Stimulated activated effector memory CD8-positive, alpha-beta T cell treated with anti-CD3 and anti-CD28 coated beads, Interleukin-12 subunit alpha, Interleukin-12 subunit beta, amount 100 ng/mL, for 72 hours (primary cell): ENCODE results near the gene PRDM16.

Experiments used
- ATAC-seq: fragments of 150-1000 bp; cut with Tn5 transposase; 2 replicates; pipeline ENCODE4 v1.10.0; 2021
- DNase-seq, 2 donors: peaks; one replicate each; pipeline ENCODE4 v3.0.0; 2021 to 2022; ENCODE audit warnings: low spot score in 2 of 2
- H3K27ac Mint-ChIP-seq: one replicate; pipeline ENCODE4 v1.8.0; 2022; ENCODE audit warnings: mild to moderate bottlenecking, mixed read lengths
- H3K36me3 Mint-ChIP-seq: one replicate; pipeline ENCODE4 v1.8.0; 2022; ENCODE audit warnings: mild to moderate bottlenecking, mixed read lengths
- H3K4me1 Mint-ChIP-seq: one replicate; pipeline ENCODE4 v1.8.0; 2022; ENCODE audit warnings: mixed read lengths
- H3K4me3 Mint-ChIP-seq: one replicate; pipeline ENCODE4 v1.8.0; 2022; ENCODE audit warnings: mild to moderate bottlenecking, mixed read lengths
- H3K9me3 Mint-ChIP-seq: one replicate; pipeline ENCODE4 v1.8.0; 2022; ENCODE audit warnings: mixed read lengths

PRDM16 gene

GRCh38 chr1:3391711-3392110 lies 322.7 kb downstream of the PRDM16 start:
- ATAC-seq = no peak
- DNase-seq = no peak
- Mint-ChIP-seq H3K9me3 (no peaks in the 10 kb centered on the region), H3K27ac (no peak overlapping the region), H3K4me3 (no peak overlapping the region), H3K36me3 (no peaks in the 10 kb centered on the region), H3K4me1 (no peaks in the 10 kb centered on the region)

DNA sequence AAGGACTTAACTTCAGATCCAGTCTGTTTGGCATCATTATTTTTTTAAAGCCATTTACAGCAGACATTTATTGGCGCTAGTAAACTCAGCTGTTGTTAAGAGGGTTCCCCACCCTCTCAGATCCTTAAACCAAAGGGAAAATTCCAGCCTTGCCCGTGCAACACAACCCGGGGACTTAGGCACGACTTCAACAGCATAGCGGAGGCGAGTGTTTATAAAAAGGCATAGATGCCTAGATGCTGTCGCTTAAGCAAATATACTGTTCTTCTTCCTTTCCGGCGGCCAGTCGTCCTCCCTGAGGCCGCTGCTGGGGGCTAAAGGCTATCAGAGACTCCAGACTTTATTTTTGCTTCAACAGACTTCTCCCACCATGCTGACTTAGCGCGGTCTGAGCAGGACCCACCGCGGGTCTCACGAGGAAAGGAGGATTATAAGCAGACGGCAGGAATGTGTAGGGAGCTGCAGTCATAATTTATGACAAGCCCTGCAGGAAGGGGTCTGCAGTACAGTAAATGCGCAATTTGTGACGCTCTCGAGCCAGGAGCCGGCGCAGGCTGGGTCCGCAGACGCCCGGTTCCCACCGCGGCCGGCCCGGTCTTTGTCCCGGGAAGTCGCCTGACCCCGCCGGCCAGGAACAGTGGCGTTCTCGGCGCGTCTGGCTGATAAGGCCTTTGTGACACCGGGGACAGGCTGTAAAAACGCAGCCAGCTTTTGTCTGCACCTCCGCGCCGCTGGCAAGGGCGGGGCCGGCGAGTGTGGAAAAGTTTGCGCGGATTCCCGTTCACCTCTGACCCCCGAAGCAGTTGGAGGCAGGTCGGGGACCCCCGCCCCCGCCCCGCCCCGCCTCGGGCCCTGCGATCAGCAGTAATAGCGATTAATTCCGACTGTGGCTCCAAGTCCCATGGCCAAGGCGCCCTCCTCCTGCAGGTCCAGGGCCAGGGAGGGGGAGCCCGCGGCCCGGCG lies 324.3 kb downstream of the PRDM16 start:
- Mint-ChIP-seq H3K36me3 (no peaks in the 10 kb centered on the region), H3K9me3 (no peaks in the 10 kb centered on the region), H3K4me3 (no peak overlapping the region), H3K4me1 (no peaks in the 10 kb centered on the region), H3K27ac (no peak overlapping the region)
- DNase-seq (no peak), ATAC-seq (no peak)

DNA sequence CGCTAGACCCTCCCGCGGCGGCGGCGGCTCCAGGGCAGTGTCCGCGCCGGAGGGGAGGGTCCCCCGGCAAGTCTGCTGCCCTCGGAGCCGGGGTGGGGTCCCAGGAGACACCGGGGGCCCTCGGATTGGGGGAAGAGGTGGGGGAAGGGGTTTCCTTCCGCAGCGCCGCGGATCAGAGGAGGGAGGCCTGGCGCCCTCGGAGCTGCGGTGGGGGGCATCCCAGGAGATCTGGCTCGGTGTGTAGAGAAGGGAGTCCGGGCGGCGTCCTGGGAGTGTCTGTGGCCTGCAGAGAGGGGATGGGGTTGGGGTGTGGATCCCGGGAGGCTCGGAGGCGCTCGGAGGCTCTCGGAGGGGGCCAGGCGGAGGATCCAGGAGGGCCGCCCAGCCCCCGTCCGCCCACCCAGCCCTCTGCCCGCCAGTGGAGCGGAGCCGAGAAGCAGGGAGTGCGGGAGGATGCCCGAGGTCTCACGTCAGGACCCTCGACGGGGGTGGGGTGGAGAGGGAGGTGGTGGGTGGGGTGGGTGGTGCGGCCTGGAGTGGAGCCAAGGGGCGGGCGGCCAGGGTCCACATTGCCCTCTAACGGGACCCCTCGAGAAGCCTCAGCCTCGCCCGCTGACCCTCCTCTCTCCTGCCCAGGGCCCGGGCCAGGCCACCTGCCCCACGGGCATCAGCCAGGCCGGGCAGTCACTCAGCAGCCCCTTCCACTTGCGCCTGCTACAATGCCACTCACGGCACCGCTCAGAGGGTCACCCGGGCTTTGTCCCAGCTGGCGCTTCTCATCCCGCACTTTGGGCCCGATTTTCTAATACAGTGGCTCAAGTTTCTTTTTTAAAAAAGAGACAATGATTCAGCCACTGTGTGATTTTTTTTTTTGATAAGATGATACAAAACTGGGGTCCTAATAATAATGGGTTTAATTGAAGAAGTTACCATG lies 325.3 kb downstream of the PRDM16 start:
- Mint-ChIP-seq H3K4me1 (no peaks in the 10 kb centered on the region), H3K36me3 (no peaks in the 10 kb centered on the region), H3K4me3 (no peak overlapping the region), H3K9me3 (no peaks in the 10 kb centered on the region), H3K27ac (no peak overlapping the region)
- no peak for ATAC-seq
- no peak for DNase-seq

GRCh38 chr1:3396411-3396810 lies 327.4 kb downstream of the PRDM16 start:
- Mint-ChIP-seq H3K4me1 (no peaks in the 10 kb centered on the region), H3K27ac (no peak overlapping the region), H3K4me3 (no peak overlapping the region), H3K9me3 (no peaks in the 10 kb centered on the region), H3K36me3 (no peaks in the 10 kb centered on the region)
- ATAC-seq (no peak), DNase-seq (no peak)

DNA sequence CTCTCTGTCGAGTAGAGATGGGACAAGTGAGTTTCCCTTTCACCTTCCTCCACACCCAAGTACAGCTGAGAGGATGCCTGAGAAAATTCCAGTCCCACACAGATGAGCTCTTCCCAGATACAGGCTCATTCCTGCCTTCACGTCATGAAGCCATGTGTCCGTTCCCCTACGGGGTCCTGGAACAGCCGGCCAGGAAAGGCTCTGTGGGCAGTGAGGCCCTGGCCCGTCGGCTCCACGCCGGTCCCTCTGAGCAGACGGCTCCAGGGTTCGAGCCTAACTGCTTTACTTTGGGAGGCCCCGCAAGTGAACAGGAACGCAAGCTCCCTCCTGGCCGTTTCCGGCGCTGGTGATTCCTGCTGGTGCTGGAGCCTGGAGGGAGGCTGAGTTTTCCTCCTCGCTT lies 328.3 kb downstream of the PRDM16 start:
- Mint-ChIP-seq H3K9me3 (no peaks in the 10 kb centered on the region), H3K36me3 (no peaks in the 10 kb centered on the region), H3K4me1 (no peaks in the 10 kb centered on the region), H3K4me3 (no peak overlapping the region), H3K27ac (no peak overlapping the region)
- no peak for DNase-seq
- no peak for ATAC-seq

GRCh38 chr1:3398396-3399140 lies 329.6 kb downstream of the PRDM16 start:
- ATAC-seq (no peak), DNase-seq (no peak)
- Mint-ChIP-seq H3K9me3 (no peaks in the 10 kb centered on the region), H3K4me1 (no peaks in the 10 kb centered on the region), H3K36me3 (no peaks in the 10 kb centered on the region), H3K27ac (no peak overlapping the region), H3K4me3 (no peak overlapping the region)

DNA sequence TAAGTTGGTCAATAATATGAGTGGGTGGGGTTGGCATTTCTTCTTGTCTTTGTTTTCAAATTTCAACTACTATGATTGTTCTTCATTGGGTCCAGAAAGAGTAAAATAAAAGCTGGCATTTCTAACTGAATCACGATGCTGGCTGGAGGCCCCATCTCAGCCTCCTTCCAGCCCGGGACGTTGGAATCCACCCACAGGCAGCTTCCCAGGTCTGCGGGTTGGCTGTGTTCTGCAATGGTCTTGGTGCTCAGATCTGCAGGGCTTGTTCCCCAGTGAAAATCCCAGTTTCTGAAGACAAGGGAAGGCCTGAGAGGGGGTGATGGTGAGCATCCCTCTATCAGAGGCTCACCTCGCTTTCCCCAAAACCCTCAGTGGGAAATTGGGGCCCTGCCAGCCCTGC lies 330.7 kb downstream of the PRDM16 start:
- Mint-ChIP-seq H3K27ac (no peak overlapping the region), H3K4me3 (no peak overlapping the region), H3K36me3 (no peaks in the 10 kb centered on the region), H3K9me3 (no peaks in the 10 kb centered on the region), H3K4me1 (no peaks in the 10 kb centered on the region)
- ATAC-seq (no peak), DNase-seq (no peak)

DNA sequence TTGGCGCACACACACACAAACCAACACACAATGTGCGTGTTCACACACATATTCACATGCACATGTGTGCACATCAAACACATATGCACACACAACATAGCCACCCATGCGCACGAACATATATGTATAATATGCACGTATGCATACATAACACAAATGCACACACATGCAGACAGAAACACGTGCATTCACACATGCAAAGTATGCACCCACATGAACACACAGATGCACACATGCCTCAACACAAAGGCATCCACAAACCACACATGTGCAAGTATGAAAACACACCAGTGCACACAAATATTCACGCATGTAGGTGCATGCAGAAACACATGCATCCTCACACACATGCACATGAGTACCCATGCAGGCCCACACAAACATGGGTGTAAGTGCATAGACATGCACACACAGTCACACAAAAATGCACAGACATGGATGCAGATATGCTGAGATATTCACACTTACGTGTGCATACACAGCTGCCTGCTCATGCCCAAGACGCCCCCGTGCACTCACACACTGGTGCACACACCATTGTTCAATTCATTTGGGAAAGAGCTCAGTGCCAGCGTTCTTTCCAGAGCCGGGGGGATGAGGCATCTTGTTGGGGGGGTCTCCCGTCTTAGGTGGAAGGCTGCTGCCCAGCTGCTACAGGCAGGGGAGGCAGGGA lies 332.7 kb downstream of the PRDM16 start:
- no peak for ATAC-seq
- Mint-ChIP-seq H3K27ac (no peak overlapping the region), H3K9me3 (no peaks in the 10 kb centered on the region), H3K36me3 (no peaks in the 10 kb centered on the region), H3K4me3 (no peak overlapping the region), H3K4me1 (no peaks in the 10 kb centered on the region)
- no peak for DNase-seq

GRCh38 chr1:3402258-3403010 lies 333.4 kb downstream of the PRDM16 start:
- DNase-seq (no peak), ATAC-seq (no peak)
- Mint-ChIP-seq H3K4me1 (no peaks in the 10 kb centered on the region), H3K27ac (no peak overlapping the region), H3K4me3 (no peak overlapping the region), H3K9me3 (no peaks in the 10 kb centered on the region), H3K36me3 (no peaks in the 10 kb centered on the region)

- Mint-ChIP-seq H3K9me3 (no peaks in the 10 kb centered on the region), H3K4me1 (no peaks in the 10 kb centered on the region), H3K27ac (no peak overlapping the region), H3K4me3 (no peak overlapping the region), H3K36me3 (no peaks in the 10 kb centered on the region)
- ATAC-seq (no peak), DNase-seq (no peak)
Measured at GRCh38 chr1:3403011-3403345, 334.0 kb downstream of the PRDM16 start.

- no peak for DNase-seq
- Mint-ChIP-seq H3K36me3 (no peaks in the 10 kb centered on the region), H3K9me3 (no peaks in the 10 kb centered on the region), H3K27ac (no peak overlapping the region), H3K4me1 (no peaks in the 10 kb centered on the region), H3K4me3 (no peak overlapping the region)
- ATAC-seq = no peak
Measured at GRCh38 chr1:3403388-3404231, 334.6 kb downstream of the PRDM16 start.

DNA sequence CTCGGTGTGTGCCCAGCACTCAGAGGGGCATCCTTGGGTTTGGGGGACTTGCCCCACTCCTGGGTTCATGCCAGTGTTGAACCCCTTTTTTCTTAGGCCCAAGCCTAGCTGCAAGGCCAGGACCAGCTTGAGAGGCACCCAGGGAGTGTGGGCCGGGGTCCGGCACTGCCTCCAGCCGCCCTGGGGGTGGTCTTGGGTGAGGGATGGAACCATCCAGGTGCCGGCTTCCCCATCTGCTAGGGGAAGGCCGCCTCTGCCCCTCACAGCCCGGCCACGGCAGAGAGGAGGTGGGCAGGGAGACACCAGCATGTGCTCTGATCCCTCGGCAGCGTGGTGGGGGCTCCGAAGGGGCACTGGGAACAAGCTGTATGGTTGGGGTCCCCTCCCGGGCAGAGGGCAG lies 335.3 kb downstream of the PRDM16 start:
- Mint-ChIP-seq H3K27ac (no peak overlapping the region), H3K9me3 (no peaks in the 10 kb centered on the region)
- no peak for DNase-seq

DNA sequence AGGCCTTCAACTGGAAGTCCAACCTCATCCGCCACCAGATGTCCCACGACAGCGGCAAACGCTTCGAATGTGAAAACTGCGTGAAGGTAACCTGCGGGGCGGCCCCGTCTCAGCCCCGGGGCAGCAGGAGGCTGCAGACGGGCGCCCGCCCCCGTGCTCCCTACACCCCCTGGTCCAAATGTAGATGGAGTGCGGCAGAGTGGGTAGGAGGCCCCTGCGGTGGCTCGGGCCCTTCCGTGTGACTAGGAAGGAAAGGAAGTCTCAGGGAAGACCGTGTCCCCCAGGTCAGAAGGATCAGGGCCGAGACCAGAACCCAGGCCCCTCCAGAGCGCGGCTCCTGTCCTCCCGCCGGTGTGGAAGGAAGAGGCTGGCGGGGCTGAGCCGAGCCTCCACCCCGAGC lies 335.8 kb downstream of the PRDM16 start:
- DNase-seq (no peak), ATAC-seq (no peak)
- Mint-ChIP-seq H3K36me3 (no peaks in the 10 kb centered on the region), H3K4me1 (no peaks in the 10 kb centered on the region), H3K27ac (no peak overlapping the region), H3K9me3 (no peaks in the 10 kb centered on the region), H3K4me3 (no peak overlapping the region)

More for the DNA sequence above, 335.3 kb downstream of the PRDM16 start:
- H3K4me3 Mint-ChIP-seq = no peak overlapping the region
- H3K36me3 Mint-ChIP-seq = no peaks in the 10 kb centered on the region
- ATAC-seq = no peak
- no peaks in the 10 kb centered on the region for H3K4me1 Mint-ChIP-seq
